Stimulated activated CD4-positive, alpha-beta T cell treated with anti-CD3 and anti-CD28 coated beads, Interleukin-2, amount 100 ng/mL, for 24 hours (primary cell): Measurements from ENCODE around the gene SOX6.

Experiments
- DNase-seq, 2 donors: peaks; one replicate each; pipeline ENCODE4 v3.0.0-alpha.2; 2020

The SOX6 gene

GRCh38 chr11:15985127-15985859, 371.1 kb downstream of the SOX6 start:
- no peak for DNase-seq

GRCh38 chr11:15981292-15981691, 375.1 kb downstream of the SOX6 start:
- DNase-seq: no peak

- no peak for DNase-seq
Measured at GRCh38 chr11:15977116-15977515, 379.2 kb downstream of the SOX6 start.

- no peak for DNase-seq
Measured at GRCh38 chr11:15976433-15977045, 379.8 kb downstream of the SOX6 start.

GRCh38 chr11:15975742-15976141, 380.6 kb downstream of the SOX6 start:
- DNase-seq: no peak

GRCh38 chr11:15972838-15973237, 383.5 kb downstream of the SOX6 start:
- DNase-seq: no peak

GRCh38 chr11:15971215-15971546, 385.2 kb downstream of the SOX6 start:
- no peak for DNase-seq

GRCh38 chr11:15970506-15971214, 385.7 kb downstream of the SOX6 start:
- DNase-seq: no peak

GRCh38 chr11:15969701-15970329, 386.5 kb downstream of the SOX6 start:
- DNase-seq: no peak

- DNase-seq: no peak
Measured at GRCh38 chr11:15969281-15969680, 387.1 kb downstream of the SOX6 start.

GRCh38 chr11:15968461-15969130, 387.8 kb downstream of the SOX6 start:
- no peak for DNase-seq

GRCh38 chr11:15967966-15968365, 388.4 kb downstream of the SOX6 start:
- DNase-seq: no peak

- DNase-seq: no peak
Measured at GRCh38 chr11:15967166-15967565, 389.2 kb downstream of the SOX6 start.

- DNase-seq: no peak
Measured at GRCh38 chr11:15965562-15966250, 390.6 kb downstream of the SOX6 start.

GRCh38 chr11:15963266-15963665, 393.1 kb downstream of the SOX6 start:
- DNase-seq: no peak

GRCh38 chr11:15958910-15959309, 397.4 kb downstream of the SOX6 start:
- DNase-seq: no peak

- DNase-seq: no peak
Measured at GRCh38 chr11:15957234-15957633, 399.1 kb downstream of the SOX6 start.

- DNase-seq: no peak
Measured at GRCh38 chr11:15956302-15956701, 400.0 kb downstream of the SOX6 start.

GRCh38 chr11:15955595-15955994, 400.8 kb downstream of the SOX6 start:
- DNase-seq: no peak

- DNase-seq: no peak
Measured at GRCh38 chr11:15947681-15948648, 408.4 kb downstream of the SOX6 start.

GRCh38 chr11:15945726-15946125, 410.6 kb downstream of the SOX6 start:
- DNase-seq: no peak
